SU-DHL-6 (cell line): ENCODE measurements around the gene CCDC85A.

ENCODE experiments used
- H2AFZ ChIP-seq: fragments of 200-600 bp; sonication (generic); 2 replicates; pipeline ENCODE4 v1.6.1; 2014; ENCODE audit warnings: low read depth, mild to moderate bottlenecking, moderate library complexity, mixed read lengths, antibody characterized with exemption, low read length; ENCODE audit not compliant: severe bottlenecking
- H3F3A ChIP-seq: fragments of 200-600 bp; shearing (Covaris generic); 2 replicates; pipeline ENCODE4 v1.6.0; 2016; ENCODE audit warnings: antibody characterized with exemption, mild to moderate bottlenecking; ENCODE audit not compliant: insufficient read depth
- H3K27ac ChIP-seq: fragments of 200-600 bp; sonication (generic); 2 replicates; pipeline ENCODE4 v1.5.1; 2016; ENCODE audit warnings: low read depth, mild to moderate bottlenecking, low read length, moderate library complexity, mixed read lengths
- H3K27me3 ChIP-seq: fragments of 200-600 bp; sonication (generic), shearing (Covaris generic); 2 replicates; pipeline ENCODE4 v1.6.0; 2014; ENCODE audit warnings: mild to moderate bottlenecking, low read length
- H3K36me3 ChIP-seq: fragments of 200-600 bp; sonication (generic); 2 replicates; pipeline ENCODE4 v1.6.1; 2014; ENCODE audit warnings: mild to moderate bottlenecking, low read length, mixed read lengths
- H3K4me2 ChIP-seq: fragments of 300-600, 200-600 bp; shearing (Covaris generic), sonication (generic); 2 replicates; pipeline ENCODE4 v1.6.0; 2014; ENCODE audit warnings: low read length, low read depth, mild to moderate bottlenecking; ENCODE audit not compliant: poor library complexity, severe bottlenecking
- H3K4me3 ChIP-seq: fragments of 200-600 bp; sonication (generic); 2 replicates; pipeline ENCODE4 v1.5.1; 2014; ENCODE audit warnings: antibody characterized with exemption, low read length, mild to moderate bottlenecking, mixed read lengths; ENCODE audit not compliant: insufficient read depth, poor library complexity, severe bottlenecking
- H3K79me2 ChIP-seq: fragments of 200-600 bp; sonication (generic); 2 replicates; pipeline ENCODE4 v1.6.1; 2014; ENCODE audit warnings: mild to moderate bottlenecking, low read length, moderate library complexity; ENCODE audit not compliant: insufficient read depth
- H3K9ac ChIP-seq: fragments of 200-600 bp; sonication (generic); 2 replicates; pipeline ENCODE4 v1.7.0; 2014; ENCODE audit warnings: mild to moderate bottlenecking, low read length
- H3K9me2 ChIP-seq: fragments of 200-600 bp; sonication (generic); replicated peaks from 2 replicates; pipeline ENCODE4 v1.6.1; 2014; ENCODE audit warnings: low read length; ENCODE audit not compliant: insufficient read depth
- H3K9me3 ChIP-seq: fragments of 200-600 bp; sonication (generic); 2 replicates; pipeline ENCODE4 v1.6.1; 2014; ENCODE audit warnings: low read length, mixed read lengths; ENCODE audit not compliant: insufficient read depth
- H4K20me1 ChIP-seq: fragments of 200-600 bp; sonication (generic); 2 replicates; pipeline ENCODE4 v1.6.1; 2014; ENCODE audit warnings: low read depth, mild to moderate bottlenecking, antibody characterized with exemption, low read length, moderate library complexity, mixed read lengths
- CTCF ChIP-seq: fragments of 200-600 bp; sonication (generic); IDR thresholded peaks from one replicate; pipeline ENCODE4 v1.5.1; 2017; ENCODE audit warnings: antibody characterized with exemption, mild to moderate bottlenecking, low read length, moderate library complexity; ENCODE audit not compliant: insufficient read depth, poor library complexity, severe bottlenecking
- EZH2phosphoT487 ChIP-seq: fragments of 200-600 bp; sonication (generic), shearing (Covaris generic); conservative IDR thresholded peaks from 2 replicates; pipeline ENCODE4 v1.6.1; 2018; ENCODE audit warnings: mild to moderate bottlenecking, antibody characterized with exemption, low read length, moderate library complexity, mixed read lengths

The CCDC85A gene

GRCh38 chr2:56262241-56262640, 78.5 kb downstream of the CCDC85A start:
- H2AFZ ChIP-seq = no peak overlapping the region
- no peaks in the 10 kb centered on the region for H3F3A ChIP-seq
- no peak overlapping the region for H3K4me2 ChIP-seq
- no peak overlapping the region for H3K27ac ChIP-seq
- no peaks in the 10 kb centered on the region for H3K36me3 ChIP-seq
- no peaks in the 10 kb centered on the region for H4K20me1 ChIP-seq
- H3K9ac ChIP-seq = no peak overlapping the region
- H3K4me3 ChIP-seq = no peak overlapping the region
- no peak for TF ChIP-seq EZH2phosphoT487
- no peak for TF ChIP-seq CTCF
- no peaks in the 10 kb centered on the region for H3K79me2 ChIP-seq
- no peaks in the 10 kb centered on the region for H3K9me3 ChIP-seq
- no peaks in the 10 kb centered on the region for H3K9me2 ChIP-seq
- no peaks in the 10 kb centered on the region for H3K27me3 ChIP-seq

GRCh38 chr2:56263876-56264275, 80.1 kb downstream of the CCDC85A start:
- no peaks in the 10 kb centered on the region for H3F3A ChIP-seq

GRCh38 chr2:56266761-56267414, 83.1 kb downstream of the CCDC85A start:
- Histone ChIP-seq H3K9me2 (no peaks in the 10 kb centered on the region), H3K4me3 (no peak overlapping the region), H3K27me3 (no peaks in the 10 kb centered on the region), H3K9me3 (no peaks in the 10 kb centered on the region), H2AFZ (no peak overlapping the region), H3K79me2 (no peaks in the 10 kb centered on the region), H3K9ac (no peak overlapping the region), H3K36me3 (no peaks in the 10 kb centered on the region), H3K4me2 (no peak overlapping the region), H3F3A (no peaks in the 10 kb centered on the region), H4K20me1 (no peaks in the 10 kb centered on the region), H3K27ac (no peak overlapping the region)
- TF ChIP-seq CTCF (no peak), EZH2phosphoT487 (no peak)

More at GRCh38 chr2:56263876-56264275, 80.1 kb downstream of the CCDC85A start:
- no peak overlapping the region for H3K27ac ChIP-seq
- no peak overlapping the region for H3K4me2 ChIP-seq
- H3K9ac ChIP-seq = no peak overlapping the region
- no peaks in the 10 kb centered on the region for H3K36me3 ChIP-seq
- no peaks in the 10 kb centered on the region for H3K9me2 ChIP-seq
- H4K20me1 ChIP-seq = no peaks in the 10 kb centered on the region
- H3K27me3 ChIP-seq = no peaks in the 10 kb centered on the region
- no peak overlapping the region for H3K4me3 ChIP-seq
- no peaks in the 10 kb centered on the region for H3K9me3 ChIP-seq
- H3K79me2 ChIP-seq = no peaks in the 10 kb centered on the region
- H2AFZ ChIP-seq = no peak overlapping the region
- no peak for TF ChIP-seq CTCF
- TF ChIP-seq EZH2phosphoT487 = no peak
